SK-N-SH (cell line): Measurements from ENCODE around the gene THEMIS2.

Source experiments
- MEF2A ChIP-seq: IDR thresholded peaks from 2 replicates; pipeline ENCODE4 v1.4.0; 2012; ENCODE audit warnings: low read depth, borderline replicate concordance
- POLR2AphosphoS5 ChIP-seq: IDR thresholded peaks from 2 replicates; pipeline ENCODE4 v1.6.1; 2012; ENCODE audit warnings: low read depth, low read length
- RAD21 ChIP-seq: IDR thresholded peaks from 2 replicates; pipeline ENCODE4 v1.6.1; 2012; ENCODE audit warnings: mild to moderate bottlenecking, low read length
- RXRA ChIP-seq: IDR thresholded peaks from 2 replicates; pipeline ENCODE4 v1.4.0; 2012; ENCODE audit warnings: low read depth, mild to moderate bottlenecking, borderline replicate concordance
- TAF1 ChIP-seq: IDR thresholded peaks from 2 replicates; pipeline ENCODE4 v1.6.1; 2012; ENCODE audit warnings: low read depth, mild to moderate bottlenecking, low read length, moderate library complexity, borderline replicate concordance
- TCF12 ChIP-seq: IDR thresholded peaks from 2 replicates; pipeline ENCODE4 v1.4.0; 2012
- TF ChIP-seq, protein P1 (sequence below): fragments of 200-600 bp; sonication (generic); IDR thresholded peaks from 2 replicates; pipeline ENCODE4 v1.6.1; 2017; ENCODE audit warnings: antibody characterized with exemption, mild to moderate bottlenecking, moderate library complexity
- TF ChIP-seq, protein P2 (sequence below): IDR thresholded peaks from 2 replicates; pipeline ENCODE4 v1.4.0; 2012; ENCODE audit warnings: low read depth, borderline replicate concordance

GRCh38 chr1:27868932-27869718 lies 3.2 kb upstream of the THEMIS2 start:
- TF ChIP-seq TAF1 (no peak), MEF2A (no peak), RXRA (no peak), POLR2AphosphoS5 (no peak), RAD21 (no peak), TCF12 (no peak)
- TF ChIP-seq, protein P1, sequence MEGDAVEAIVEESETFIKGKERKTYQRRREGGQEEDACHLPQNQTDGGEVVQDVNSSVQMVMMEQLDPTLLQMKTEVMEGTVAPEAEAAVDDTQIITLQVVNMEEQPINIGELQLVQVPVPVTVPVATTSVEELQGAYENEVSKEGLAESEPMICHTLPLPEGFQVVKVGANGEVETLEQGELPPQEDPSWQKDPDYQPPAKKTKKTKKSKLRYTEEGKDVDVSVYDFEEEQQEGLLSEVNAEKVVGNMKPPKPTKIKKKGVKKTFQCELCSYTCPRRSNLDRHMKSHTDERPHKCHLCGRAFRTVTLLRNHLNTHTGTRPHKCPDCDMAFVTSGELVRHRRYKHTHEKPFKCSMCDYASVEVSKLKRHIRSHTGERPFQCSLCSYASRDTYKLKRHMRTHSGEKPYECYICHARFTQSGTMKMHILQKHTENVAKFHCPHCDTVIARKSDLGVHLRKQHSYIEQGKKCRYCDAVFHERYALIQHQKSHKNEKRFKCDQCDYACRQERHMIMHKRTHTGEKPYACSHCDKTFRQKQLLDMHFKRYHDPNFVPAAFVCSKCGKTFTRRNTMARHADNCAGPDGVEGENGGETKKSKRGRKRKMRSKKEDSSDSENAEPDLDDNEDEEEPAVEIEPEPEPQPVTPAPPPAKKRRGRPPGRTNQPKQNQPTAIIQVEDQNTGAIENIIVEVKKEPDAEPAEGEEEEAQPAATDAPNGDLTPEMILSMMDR, result no peak
- TF ChIP-seq, protein P2, sequence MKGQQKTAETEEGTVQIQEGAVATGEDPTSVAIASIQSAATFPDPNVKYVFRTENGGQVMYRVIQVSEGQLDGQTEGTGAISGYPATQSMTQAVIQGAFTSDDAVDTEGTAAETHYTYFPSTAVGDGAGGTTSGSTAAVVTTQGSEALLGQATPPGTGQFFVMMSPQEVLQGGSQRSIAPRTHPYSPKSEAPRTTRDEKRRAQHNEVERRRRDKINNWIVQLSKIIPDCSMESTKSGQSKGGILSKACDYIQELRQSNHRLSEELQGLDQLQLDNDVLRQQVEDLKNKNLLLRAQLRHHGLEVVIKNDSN, result no peak
